ENCODE data around the gene RAE1. TPM values are rescaled to one million over a fixed set of nuclear protein-coding genes. Genes with fewer than 3 reads are reported as not detected.

Gene RAE1, protein sequence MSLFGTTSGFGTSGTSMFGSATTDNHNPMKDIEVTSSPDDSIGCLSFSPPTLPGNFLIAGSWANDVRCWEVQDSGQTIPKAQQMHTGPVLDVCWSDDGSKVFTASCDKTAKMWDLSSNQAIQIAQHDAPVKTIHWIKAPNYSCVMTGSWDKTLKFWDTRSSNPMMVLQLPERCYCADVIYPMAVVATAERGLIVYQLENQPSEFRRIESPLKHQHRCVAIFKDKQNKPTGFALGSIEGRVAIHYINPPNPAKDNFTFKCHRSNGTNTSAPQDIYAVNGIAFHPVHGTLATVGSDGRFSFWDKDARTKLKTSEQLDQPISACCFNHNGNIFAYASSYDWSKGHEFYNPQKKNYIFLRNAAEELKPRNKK
- 10 to 100 TPM; 40.5 to 40.6 TPM for total RNA-seq
- total RNA-seq: 35.6 to 52.3 reads per million in 2 donors

DNA sequence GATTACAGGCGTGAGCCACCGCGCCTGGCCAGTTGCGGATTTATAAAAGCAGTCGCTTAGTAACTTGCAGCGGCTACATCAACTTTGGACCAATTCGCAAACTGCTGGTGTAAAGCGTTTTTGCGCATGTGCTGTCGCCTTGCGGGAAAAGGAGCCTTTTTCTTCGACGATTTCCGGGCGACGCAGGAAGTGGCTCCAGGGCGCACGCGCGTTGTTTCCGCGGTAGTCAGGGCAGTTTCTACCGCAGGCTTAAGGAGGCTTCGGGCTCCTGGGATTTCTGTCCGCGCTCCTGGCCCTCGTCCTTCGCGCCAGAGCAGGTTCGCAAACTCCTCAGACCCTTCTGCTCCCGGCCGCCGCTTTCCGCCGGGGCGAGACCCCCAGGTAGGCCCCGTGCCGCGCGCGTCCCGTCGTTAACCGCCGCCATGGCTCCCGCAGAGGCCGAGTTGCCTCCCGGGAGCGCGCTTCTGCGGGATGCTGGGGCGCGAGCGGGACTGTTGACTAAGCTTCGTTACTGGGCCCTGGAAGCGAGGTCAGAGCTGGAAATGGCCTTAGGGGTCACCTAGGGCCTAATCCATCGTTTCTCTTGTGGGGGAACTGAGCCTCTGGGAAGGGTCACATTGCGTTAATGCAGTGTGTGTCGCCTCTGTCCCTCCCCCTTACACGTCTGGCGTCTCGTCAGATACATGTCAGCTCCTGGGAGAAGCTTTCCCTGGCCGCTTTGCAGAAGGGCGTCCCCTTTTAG lies at the start of gene RAE1:
TSS of gene RAE1 (plus strand) at position 214 of the 742 bp plus-strand sequence. CDS start 2,784 bp downstream, outside the sequence.
- Mint-ChIP-seq H3K36me3 (ENCODE audit: low read depth) (peaks cover 3% of the 10 kb centered on the region), H3K27ac (peak within 1 kb of the TSS; percentile 87), H3K4me3 (peak within 1 kb of the TSS; percentile 90), H3K27me3 (no peaks in the 10 kb centered on the region), H3K4me1 (peaks cover 17% of the 10 kb centered on the region)
- ATAC-seq (peak; percentile 83), DNase-seq (peak; percentile 84 to 86 (median 85))
- no peaks in the 10 kb centered on the region for H3K9me3 ChIP-seq (ENCODE audit: control insufficient read depth, low read length, poor library complexity, severe bottlenecking)

DNA sequence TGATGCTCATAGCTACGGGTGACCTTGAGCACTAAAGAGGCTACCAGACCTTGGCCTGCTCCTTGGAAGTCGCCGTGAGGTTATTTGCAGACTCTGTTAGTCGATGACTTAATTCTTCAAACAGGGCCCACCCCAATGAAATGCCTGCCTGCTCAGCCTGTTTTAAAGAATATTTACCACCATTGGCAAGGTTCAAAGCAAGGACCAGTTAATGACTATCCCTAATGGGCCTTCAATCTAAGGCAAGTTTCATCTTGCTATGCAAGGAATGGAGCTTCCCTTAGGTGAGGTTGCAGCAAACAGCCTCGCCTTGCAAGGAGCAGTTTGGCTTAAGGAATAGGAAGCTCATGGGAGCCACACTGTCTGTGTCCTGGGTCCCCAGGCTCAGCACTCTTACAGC lies 44.3 kb upstream of the RAE1 start:
- peaks cover 37% of the 10 kb centered on the region for H3K27me3 Mint-ChIP-seq
- no peak overlapping the region for H3K27ac Mint-ChIP-seq
- peaks cover 3% of the 10 kb centered on the region for H3K36me3 Mint-ChIP-seq (ENCODE audit: low read depth)
- no peak overlapping the region for H3K4me3 Mint-ChIP-seq
- ATAC-seq: no peak
- peaks cover 4% of the 10 kb centered on the region for H3K4me1 Mint-ChIP-seq
- DNase-seq: no peak
- H3K9me3 ChIP-seq (ENCODE audit: control insufficient read depth, low read length, poor library complexity, severe bottlenecking): no peaks in the 10 kb centered on the region

DNA sequence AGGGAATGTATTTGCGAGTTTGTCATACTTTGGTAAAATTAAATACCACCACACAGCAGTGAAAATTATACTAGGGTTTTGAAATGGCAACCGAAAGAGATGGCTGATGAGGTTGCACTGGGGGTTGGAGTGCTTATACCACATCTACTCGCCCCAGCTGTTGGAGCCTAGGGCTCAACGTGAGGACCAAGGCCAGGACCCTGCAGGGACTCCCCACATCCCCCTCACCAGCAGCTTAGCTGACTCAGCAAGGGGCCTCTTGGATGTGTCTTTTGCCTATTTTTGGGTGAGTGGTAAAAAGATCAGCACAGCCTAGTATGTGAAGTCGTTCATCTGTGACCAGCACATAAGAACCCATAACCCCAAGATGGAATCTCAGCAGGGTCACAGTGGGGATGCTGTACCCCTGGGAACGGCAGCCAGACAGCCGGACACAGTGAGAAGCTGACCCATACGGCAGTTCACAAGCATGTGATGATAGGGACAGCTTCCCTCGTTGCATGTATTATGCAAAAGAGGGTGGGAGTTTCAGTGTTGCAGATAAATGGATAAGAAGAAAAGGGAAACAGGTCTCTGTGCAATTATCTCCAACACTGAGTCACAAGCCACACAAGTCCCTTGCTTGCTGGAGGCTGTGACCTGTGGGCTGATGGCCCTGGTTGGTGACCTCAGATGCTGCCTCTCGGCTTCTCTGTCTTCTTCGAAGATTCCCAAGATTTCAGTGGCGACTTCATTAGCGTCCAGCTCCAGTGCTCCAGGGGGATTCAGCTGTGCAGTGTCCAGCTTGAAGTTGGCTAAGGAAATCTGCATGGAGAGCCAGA lies 42.4 kb upstream of the RAE1 start:
- H3K36me3 Mint-ChIP-seq (ENCODE audit: low read depth): peaks cover 3% of the 10 kb centered on the region
- no peak for ATAC-seq
- no peaks in the 10 kb centered on the region for H3K9me3 ChIP-seq (ENCODE audit: control insufficient read depth, low read length, poor library complexity, severe bottlenecking)
- no peak overlapping the region for H3K4me3 Mint-ChIP-seq
- H3K27me3 Mint-ChIP-seq: peaks cover 25% of the 10 kb centered on the region
- peaks cover 4% of the 10 kb centered on the region for H3K4me1 Mint-ChIP-seq
- no peak for DNase-seq
- H3K27ac Mint-ChIP-seq: no peak overlapping the region

DNA sequence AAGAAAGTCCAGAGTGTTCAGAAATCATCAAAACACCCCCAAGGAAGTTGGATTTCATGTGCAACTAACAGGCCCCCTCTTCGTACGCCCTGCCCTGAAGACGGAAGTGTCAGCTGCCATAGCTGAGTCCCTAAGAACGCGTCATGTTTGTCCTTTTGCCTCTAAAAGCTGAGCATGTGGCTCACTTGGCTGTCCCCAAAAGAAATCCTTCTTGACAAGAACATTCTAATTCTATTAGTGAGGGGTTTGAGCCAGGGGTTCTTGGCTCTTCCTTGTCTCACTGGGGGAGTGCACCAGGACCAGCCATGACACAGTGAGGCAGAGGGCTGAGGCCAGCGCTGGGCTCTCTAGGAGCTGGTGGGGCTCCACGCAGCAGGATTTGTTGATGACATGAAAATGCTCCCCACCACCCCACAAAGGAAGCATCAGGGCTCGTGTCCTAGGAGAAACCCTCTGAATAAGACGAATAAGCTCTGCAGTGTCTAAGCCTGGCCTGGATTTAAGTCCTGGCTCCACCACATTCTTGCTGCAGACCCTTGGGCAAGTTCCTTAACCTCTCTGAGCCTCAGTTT lies 41.4 kb upstream of the RAE1 start:
- Mint-ChIP-seq H3K27me3 (peaks cover 23% of the 10 kb centered on the region), H3K36me3 (ENCODE audit: low read depth) (peaks cover 3% of the 10 kb centered on the region), H3K4me1 (peaks cover 4% of the 10 kb centered on the region), H3K4me3 (no peak overlapping the region), H3K27ac (no peak overlapping the region)
- no peaks in the 10 kb centered on the region for H3K9me3 ChIP-seq (ENCODE audit: control insufficient read depth, low read length, poor library complexity, severe bottlenecking)
- ATAC-seq (no peak), DNase-seq (no peak)

DNA sequence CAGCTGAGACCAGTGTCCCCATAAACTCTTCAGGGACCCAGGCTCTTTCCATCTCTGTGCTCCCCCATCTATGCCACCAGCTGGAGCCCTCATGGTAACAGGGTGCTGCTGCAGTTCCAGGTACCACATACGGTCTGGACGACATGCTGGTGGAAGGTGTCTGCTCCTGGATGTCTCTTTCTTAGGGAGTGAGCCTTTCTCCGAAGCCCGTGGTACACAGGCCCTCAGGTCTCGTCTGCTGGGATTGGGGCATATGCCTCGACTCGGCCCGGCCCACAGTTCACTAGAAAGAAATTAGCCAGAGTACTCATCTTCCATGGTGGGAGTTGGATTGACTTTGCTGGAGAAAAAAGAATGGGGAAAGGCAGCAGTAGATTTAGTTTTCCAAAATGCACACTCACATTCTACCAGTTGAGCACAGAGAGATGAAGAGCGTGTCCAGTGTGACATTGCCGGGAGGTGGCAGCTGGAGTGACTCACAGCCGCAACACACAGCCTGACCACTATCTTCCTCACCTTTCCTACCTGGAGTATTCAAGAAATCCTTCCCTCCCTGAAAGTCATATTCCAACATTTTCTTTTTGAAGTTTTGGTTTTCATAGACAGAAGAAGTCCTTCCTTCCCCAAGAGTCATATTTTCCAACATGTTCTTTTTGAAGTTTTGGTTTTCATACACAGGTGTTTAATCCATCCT lies 40.1 kb upstream of the RAE1 start:
- no peaks in the 10 kb centered on the region for H3K9me3 ChIP-seq (ENCODE audit: control insufficient read depth, low read length, poor library complexity, severe bottlenecking)
- peaks cover 22% of the 10 kb centered on the region for H3K27me3 Mint-ChIP-seq
- ATAC-seq (no peak), DNase-seq (no peak)
- H3K4me1 Mint-ChIP-seq: peaks cover 7% of the 10 kb centered on the region
- no peak overlapping the region for H3K27ac Mint-ChIP-seq
- peaks cover 3% of the 10 kb centered on the region for H3K36me3 Mint-ChIP-seq (ENCODE audit: low read depth)
- H3K4me3 Mint-ChIP-seq: no peak overlapping the region

DNA sequence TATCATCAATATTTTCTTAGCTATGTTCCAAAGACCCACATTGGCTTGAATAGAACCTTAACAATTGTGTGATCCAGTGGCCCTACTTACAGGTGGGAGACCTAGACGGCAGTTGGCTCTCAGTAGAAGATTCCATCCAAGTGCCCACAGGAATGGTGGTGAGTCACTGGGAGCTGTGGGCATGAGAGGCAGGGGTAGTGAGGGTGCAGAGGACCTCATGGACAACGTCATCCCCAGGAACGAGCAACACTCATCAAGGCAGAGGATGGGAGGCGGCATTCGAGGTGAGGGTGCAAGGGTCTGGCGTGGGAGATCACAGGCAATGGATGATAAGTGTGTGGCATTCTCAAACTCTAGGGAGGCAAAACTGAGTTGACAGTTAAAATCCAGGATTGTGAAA lies 38.9 kb upstream of the RAE1 start:
- H3K4me1 Mint-ChIP-seq: peaks cover 7% of the 10 kb centered on the region
- H3K27ac Mint-ChIP-seq: no peak overlapping the region
- H3K27me3 Mint-ChIP-seq: peaks cover 18% of the 10 kb centered on the region
- ATAC-seq (no peak), DNase-seq (no peak)
- no peak overlapping the region for H3K4me3 Mint-ChIP-seq
- H3K36me3 Mint-ChIP-seq (ENCODE audit: low read depth): peaks cover 3% of the 10 kb centered on the region
- H3K9me3 ChIP-seq (ENCODE audit: control insufficient read depth, low read length, poor library complexity, severe bottlenecking): no peaks in the 10 kb centered on the region

DNA sequence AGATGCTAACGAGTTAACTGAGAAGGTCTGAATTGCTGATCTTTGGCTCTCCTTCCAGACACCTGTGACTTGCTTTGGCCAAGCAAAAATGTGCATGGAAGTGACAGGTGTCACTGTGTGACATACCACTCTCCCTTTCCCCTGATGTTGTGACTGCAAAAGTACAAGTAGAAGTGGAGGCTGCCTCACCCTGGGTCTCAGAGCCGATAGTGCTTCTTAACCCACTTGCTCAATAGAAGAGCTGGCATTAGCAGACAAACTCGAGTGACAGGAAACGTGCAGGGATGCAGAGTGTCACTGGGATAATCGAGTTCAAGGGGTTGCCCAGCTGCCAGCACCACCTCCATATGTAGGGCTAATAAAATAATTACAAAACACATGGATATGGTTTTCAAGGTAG lies 37.8 kb upstream of the RAE1 start:
- no peaks in the 10 kb centered on the region for H3K9me3 ChIP-seq (ENCODE audit: control insufficient read depth, low read length, poor library complexity, severe bottlenecking)
- ATAC-seq: no peak
- Mint-ChIP-seq H3K4me1 (peaks cover 3% of the 10 kb centered on the region), H3K27ac (no peak overlapping the region), H3K27me3 (peaks cover 23% of the 10 kb centered on the region), H3K4me3 (no peak overlapping the region), H3K36me3 (ENCODE audit: low read depth) (no peaks in the 10 kb centered on the region)
- no peak for DNase-seq

DNA sequence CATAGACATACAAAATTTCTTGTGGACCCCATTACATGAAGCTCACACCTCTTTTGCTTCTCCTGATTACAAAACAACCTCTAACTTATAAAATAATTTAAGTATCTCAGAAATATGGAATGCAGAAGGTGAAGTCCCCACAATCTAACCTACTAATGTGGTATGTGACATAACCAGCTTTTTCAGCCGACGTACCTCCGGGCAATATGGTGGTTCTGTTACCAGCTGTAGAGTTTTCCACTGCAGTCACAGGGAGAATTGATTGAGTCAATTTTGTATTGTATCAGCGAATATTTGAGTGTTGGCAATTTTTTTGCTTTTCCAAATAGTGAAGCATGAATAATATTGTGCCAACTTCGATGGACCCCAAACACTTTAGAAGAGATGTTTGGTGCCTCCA lies 37.1 kb upstream of the RAE1 start:
- no peaks in the 10 kb centered on the region for H3K36me3 Mint-ChIP-seq (ENCODE audit: low read depth)
- no peak overlapping the region for H3K27ac Mint-ChIP-seq
- H3K27me3 Mint-ChIP-seq: peaks cover 30% of the 10 kb centered on the region
- peaks cover 3% of the 10 kb centered on the region for H3K4me1 Mint-ChIP-seq
- no peak overlapping the region for H3K4me3 Mint-ChIP-seq
- DNase-seq (no peak), ATAC-seq (no peak)
- no peaks in the 10 kb centered on the region for H3K9me3 ChIP-seq (ENCODE audit: control insufficient read depth, low read length, poor library complexity, severe bottlenecking)

DNA sequence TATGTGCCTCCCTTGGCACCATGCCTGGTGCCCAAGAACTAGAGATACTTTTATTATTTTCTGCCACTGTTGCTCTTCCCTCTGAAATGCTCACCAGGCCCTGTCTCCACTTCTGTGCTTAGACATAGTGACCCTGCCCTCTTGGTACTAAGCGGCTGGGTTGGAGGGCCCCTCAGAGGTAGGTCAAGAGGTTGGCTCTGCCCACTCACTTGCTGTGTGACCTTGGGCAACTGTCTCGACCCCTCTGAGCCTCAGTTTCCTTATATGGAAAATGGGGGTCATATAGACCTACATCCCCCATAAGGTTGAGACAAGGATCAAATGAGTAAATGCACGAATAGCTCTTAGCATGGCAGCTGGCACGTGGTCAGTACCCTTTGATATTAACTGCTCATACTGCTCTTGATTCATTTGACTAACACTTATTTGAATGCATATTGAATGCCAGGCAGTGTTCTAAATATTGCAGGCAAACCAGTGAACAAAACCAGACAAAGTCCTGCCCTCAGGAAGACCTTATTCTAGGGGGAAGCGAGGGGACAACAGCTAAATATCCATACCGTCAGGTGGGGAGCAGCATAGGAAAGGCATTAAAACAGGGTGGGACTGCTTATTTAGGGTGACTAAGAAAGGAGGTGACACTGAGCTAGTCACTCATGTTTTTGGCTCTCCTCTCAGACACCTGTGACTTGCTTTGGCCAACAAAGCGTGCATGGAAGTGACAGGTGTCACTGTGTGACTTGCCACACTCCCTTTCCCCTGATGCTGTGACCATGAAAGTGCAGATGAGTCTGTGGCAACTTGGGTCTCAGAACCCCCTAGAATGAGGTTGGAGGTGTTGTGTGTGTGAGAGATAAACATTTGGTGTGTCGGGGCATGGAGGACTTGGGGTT lies 35.7 kb upstream of the RAE1 start:
- DNase-seq: no peak
- no peaks in the 10 kb centered on the region for H3K9me3 ChIP-seq (ENCODE audit: control insufficient read depth, low read length, poor library complexity, severe bottlenecking)
- Mint-ChIP-seq H3K27me3 (peaks cover 42% of the 10 kb centered on the region), H3K4me3 (no peak overlapping the region), H3K4me1 (peaks cover 3% of the 10 kb centered on the region), H3K27ac (no peak overlapping the region), H3K36me3 (ENCODE audit: low read depth) (no peaks in the 10 kb centered on the region)
- no peak for ATAC-seq

DNA sequence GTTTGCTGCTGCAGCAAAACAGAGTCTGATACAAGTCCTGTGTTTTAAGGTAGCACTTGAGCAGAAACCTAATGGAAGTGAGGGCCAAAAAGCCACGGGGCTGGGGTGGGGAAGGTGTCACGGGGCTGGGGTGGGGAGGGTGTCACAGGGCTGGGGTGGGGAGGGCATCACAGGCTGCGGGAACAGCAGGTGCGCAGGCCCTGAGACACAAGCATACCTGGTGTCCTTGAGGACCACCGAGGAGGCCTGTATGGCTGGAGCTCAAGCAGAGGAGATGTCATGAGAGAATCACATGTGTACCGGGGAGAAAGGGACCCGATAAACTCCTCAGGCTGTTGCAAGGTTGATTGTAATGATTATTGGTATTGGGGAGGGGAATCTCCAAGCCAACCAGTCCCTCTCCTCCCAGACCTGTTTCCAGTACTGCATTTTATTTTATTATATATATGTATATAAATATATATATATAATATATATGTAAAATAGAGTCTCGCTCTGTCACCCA lies 35.0 kb upstream of the RAE1 start:
- no peaks in the 10 kb centered on the region for H3K36me3 Mint-ChIP-seq (ENCODE audit: low read depth)
- peaks cover 3% of the 10 kb centered on the region for H3K4me1 Mint-ChIP-seq
- DNase-seq: no peak
- H3K4me3 Mint-ChIP-seq: no peak overlapping the region
- peaks cover 45% of the 10 kb centered on the region for H3K27me3 Mint-ChIP-seq
- no peak overlapping the region for H3K27ac Mint-ChIP-seq
- no peak for ATAC-seq
- H3K9me3 ChIP-seq (ENCODE audit: control insufficient read depth, low read length, poor library complexity, severe bottlenecking): no peaks in the 10 kb centered on the region

DNA sequence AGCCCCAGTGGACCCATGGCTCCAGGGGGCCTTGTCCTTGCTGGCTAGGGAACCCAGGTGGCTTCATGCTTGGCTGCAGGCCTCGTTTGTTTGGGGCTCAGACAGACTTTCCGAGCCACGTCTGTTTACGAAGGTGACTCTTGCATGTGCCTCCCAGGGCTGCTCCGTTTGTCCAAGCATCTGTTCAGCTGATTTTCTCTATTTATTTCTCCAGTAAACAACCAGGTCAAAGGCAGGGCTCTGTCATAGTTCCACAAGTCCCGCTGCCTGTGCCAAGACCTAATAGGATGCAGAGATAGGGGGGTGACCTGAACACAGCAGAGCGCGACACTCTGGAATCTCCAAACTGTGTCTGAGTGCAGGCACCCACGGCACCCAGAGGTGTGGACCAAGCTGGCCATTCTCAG lies 34.3 kb upstream of the RAE1 start:
- no peak for DNase-seq
- no peak for ATAC-seq
- peaks cover 5% of the 10 kb centered on the region for H3K4me1 Mint-ChIP-seq
- peaks cover 52% of the 10 kb centered on the region for H3K27me3 Mint-ChIP-seq
- H3K9me3 ChIP-seq (ENCODE audit: control insufficient read depth, low read length, poor library complexity, severe bottlenecking): no peaks in the 10 kb centered on the region
- H3K36me3 Mint-ChIP-seq (ENCODE audit: low read depth): peaks cover under 1% of the 10 kb centered on the region
- H3K27ac Mint-ChIP-seq: no peak overlapping the region
- no peak overlapping the region for H3K4me3 Mint-ChIP-seq
